ENCODE measurements around the gene NPSR1.

DNA sequence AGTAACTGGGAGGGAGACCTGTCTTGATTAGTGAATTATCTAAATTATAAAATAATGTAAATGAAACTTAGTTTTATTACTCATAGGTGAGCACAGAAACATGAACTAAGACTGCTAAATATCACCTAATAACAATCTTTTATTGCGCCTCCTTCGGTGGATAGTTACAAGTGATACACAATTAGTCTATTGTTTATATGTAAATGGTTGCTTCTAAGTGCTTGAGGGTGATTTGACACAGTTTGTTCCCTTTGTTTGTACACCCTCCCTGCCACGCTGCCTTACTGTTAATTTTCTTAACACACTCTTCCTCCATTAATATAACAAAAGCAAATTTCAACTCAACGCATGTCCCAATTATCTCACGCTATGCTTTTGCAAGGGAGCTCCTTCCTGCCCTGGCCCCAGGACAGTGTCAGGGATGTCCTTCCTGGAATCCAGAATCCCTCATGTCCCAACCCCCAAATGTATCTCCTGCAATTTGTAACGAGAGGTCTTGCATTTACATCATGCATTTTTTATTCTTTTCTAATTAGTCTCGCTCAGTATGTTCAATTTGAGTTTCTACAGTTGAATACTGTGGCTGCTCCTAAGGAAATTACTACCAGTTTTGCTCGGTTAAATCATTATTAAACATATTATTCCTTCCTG lies 4.2 kb downstream of the NPSR1 start:
- TF ChIP-seq CHD2 (IDR thresholded peaks at IDR 0.05; ENCODE audit: low read depth, low read length) (no peak), ELK1 (CRISPR knock-in tag; IDR thresholded peaks at IDR 0.05) (no peak), SMARCC2 (IDR thresholded peaks at IDR 0.05; ENCODE audit: low read depth) (no peak), CBX1 (IDR thresholded peaks at IDR 0.05; ENCODE audit: low read depth) (no peak), KLF16 (IDR thresholded peaks at IDR 0.05) (no peak), EZH2 (IDR thresholded peaks at IDR 0.05; ENCODE audit: borderline replicate concordance, low read depth, low read length) (no peak), MXI1 (IDR thresholded peaks at IDR 0.05; ENCODE audit: low read depth, low read length) (no peak), SMAD4 (CRISPR knock-in tag; conservative IDR thresholded peaks at IDR 0.05) (no peak), ARID2 (IDR thresholded peaks at IDR 0.05) (no peak), POLR2AphosphoS5 (IDR thresholded peaks at IDR 0.05; ENCODE audit: control insufficient read depth, insufficient read depth, low read depth, low read length) (no peak), E4F1 (CRISPR knock-in tag; IDR thresholded peaks at IDR 0.05; ENCODE audit: borderline replicate concordance) (no peak), FOXA3 (CRISPR knock-in tag; conservative IDR thresholded peaks at IDR 0.05 in 1 of 2, IDR thresholded peaks at IDR 0.05 in 1 of 2) (no peak)
- TF ChIP-seq, protein P1, sequence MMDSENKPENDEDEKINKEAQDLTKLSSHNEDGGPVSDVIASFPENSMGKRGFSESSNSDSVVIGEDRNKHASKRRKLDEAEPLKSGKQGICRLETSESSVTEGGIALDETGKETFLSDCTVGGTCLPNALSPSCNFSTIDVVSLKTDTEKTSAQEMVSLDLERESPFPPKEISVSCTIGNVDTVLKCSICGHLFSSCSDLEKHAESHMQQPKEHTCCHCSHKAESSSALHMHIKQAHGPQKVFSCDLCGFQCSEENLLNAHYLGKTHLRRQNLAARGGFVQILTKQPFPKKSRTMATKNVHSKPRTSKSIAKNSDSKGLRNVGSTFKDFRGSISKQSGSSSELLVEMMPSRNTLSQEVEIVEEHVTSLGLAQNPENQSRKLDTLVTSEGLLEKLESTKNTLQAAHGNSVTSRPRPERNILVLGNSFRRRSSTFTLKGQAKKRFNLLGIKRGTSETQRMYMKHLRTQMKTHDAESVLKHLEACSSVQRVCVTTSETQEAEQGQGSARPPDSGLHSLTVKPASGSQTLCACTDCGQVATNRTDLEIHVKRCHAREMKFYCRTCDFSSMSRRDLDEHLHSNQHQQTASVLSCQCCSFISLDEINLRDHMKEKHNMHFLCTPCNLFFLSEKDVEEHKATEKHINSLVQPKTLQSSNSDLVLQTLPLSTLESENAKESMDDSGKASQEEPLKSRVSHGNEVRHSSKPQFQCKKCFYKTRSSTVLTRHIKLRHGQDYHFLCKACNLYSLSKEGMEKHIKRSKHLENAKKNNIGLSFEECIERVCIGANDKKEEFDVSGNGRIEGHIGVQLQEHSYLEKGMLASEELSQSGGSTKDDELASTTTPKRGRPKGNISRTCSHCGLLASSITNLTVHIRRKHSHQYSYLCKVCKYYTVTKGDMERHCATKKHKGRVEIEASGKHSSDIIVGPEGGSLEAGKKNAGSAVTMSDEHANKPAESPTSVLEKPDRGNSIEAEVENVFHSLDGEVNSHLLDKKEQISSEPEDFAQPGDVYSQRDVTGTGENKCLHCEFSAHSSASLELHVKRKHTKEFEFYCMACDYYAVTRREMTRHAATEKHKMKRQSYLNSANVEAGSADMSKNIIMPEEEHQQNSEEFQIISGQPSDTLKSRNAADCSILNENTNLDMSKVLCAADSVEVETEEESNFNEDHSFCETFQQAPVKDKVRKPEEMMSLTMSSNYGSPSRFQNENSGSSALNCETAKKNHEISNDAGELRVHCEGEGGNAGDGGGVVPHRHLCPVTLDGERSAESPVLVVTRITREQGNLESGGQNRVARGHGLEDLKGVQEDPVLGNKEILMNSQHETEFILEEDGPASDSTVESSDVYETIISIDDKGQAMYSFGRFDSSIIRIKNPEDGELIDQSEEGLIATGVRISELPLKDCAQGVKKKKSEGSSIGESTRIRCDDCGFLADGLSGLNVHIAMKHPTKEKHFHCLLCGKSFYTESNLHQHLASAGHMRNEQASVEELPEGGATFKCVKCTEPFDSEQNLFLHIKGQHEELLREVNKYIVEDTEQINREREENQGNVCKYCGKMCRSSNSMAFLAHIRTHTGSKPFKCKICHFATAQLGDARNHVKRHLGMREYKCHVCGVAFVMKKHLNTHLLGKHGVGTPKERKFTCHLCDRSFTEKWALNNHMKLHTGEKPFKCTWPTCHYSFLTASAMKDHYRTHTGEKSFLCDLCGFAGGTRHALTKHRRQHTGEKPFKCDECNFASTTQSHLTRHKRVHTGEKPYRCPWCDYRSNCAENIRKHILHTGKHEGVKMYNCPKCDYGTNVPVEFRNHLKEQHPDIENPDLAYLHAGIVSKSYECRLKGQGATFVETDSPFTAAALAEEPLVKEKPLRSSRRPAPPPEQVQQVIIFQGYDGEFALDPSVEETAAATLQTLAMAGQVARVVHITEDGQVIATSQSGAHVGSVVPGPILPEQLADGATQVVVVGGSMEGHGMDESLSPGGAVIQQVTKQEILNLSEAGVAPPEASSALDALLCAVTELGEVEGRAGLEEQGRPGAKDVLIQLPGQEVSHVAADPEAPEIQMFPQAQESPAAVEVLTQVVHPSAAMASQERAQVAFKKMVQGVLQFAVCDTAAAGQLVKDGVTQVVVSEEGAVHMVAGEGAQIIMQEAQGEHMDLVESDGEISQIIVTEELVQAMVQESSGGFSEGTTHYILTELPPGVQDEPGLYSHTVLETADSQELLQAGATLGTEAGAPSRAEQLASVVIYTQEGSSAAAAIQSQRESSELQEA (IDR thresholded peaks at IDR 0.05; ENCODE audit: low read depth), result no peak

Data from K562 (cell line).